SK-N-SH treated with all-trans-retinoic acid at 6 μM for 48 hours (cell line): Measurements from ENCODE around the gene NFE2L1.

Experiments
- ATAC-seq: fragments of 200-7000 bp; cut with Tn5 transposase; 3 replicates; pipeline ENCODE4 v1.9.1; 2020; ENCODE audit warnings: mild to moderate bottlenecking, moderate library complexity
- ARNTL ChIP-seq: fragments of 450-650 bp; formaldehyde crosslinking; IDR thresholded peaks from 2 replicates; pipeline ENCODE4 v1.5.0; 2020; ENCODE audit warnings: low read depth, mild to moderate bottlenecking, moderate library complexity, borderline replicate concordance
- BACH2 ChIP-seq: fragments of 250-450 bp; sonication (Bioruptor Pico); IDR thresholded peaks from 2 replicates; pipeline ENCODE4 v1.9.0; 2021; ENCODE audit warnings: mild to moderate bottlenecking, borderline replicate concordance
- CSDC2 ChIP-seq: fragments of 250-450 bp; sonication (Bioruptor Pico); IDR thresholded peaks from 2 replicates; pipeline ENCODE4 v1.5.0; 2020; ENCODE audit warnings: mild to moderate bottlenecking, moderate library complexity
- ESRRG ChIP-seq: fragments of 250-450 bp; sonication (Bioruptor Pico); IDR thresholded peaks from 2 replicates; pipeline ENCODE4 v1.6.1; 2021; ENCODE audit warnings: mild to moderate bottlenecking
- GLIS3 ChIP-seq: fragments of 250-450 bp; sonication (Bioruptor Pico); IDR thresholded peaks from 2 replicates; pipeline ENCODE4 v1.5.0; 2020; ENCODE audit warnings: mild to moderate bottlenecking, moderate library complexity
- ISL1 ChIP-seq: fragments of 250-450 bp; sonication (Bioruptor Pico); IDR thresholded peaks from 2 replicates; pipeline ENCODE4 v2.1.2; 2022; ENCODE audit warnings: mild to moderate bottlenecking, moderate library complexity
- OSR1 ChIP-seq: fragments of 250-450 bp; sonication (Bioruptor Pico); IDR thresholded peaks from 2 replicates; pipeline ENCODE4 v1.8.0; 2022; ENCODE audit warnings: moderate library complexity, mild to moderate bottlenecking, inconsistent platforms
- PPARA ChIP-seq: fragments of 250-450 bp; sonication (Bioruptor Pico); IDR thresholded peaks from 2 replicates; pipeline ENCODE4 v1.5.0; 2020; ENCODE audit warnings: mild to moderate bottlenecking, borderline replicate concordance
- RARB ChIP-seq: fragments of 250-450 bp; sonication (Bioruptor Pico); IDR thresholded peaks from 2 replicates; pipeline ENCODE4 v1.8.0; 2021; ENCODE audit warnings: mild to moderate bottlenecking, moderate library complexity
- SNAI2 ChIP-seq: fragments of 250-450 bp; sonication (Bioruptor Pico); IDR thresholded peaks from 2 replicates; pipeline ENCODE4 v1.5.0; 2020; ENCODE audit warnings: mild to moderate bottlenecking, moderate library complexity
- TCF4 ChIP-seq: fragments of 250-450 bp; sonication (Bioruptor Pico); IDR thresholded peaks from 2 replicates; pipeline ENCODE4 v1.8.0; 2021; ENCODE audit warnings: mild to moderate bottlenecking, moderate library complexity, borderline replicate concordance
- TOX ChIP-seq: fragments of 250-450 bp; sonication (Bioruptor Pico); IDR thresholded peaks from 2 replicates; pipeline ENCODE4 v1.8.0; 2021; ENCODE audit warnings: mild to moderate bottlenecking, moderate library complexity, borderline replicate concordance
- ZC3H10 ChIP-seq: fragments of 250-450 bp; sonication (Bioruptor Pico); IDR thresholded peaks from 2 replicates; pipeline ENCODE4 v1.5.1; 2021; ENCODE audit warnings: mild to moderate bottlenecking, moderate library complexity
- ZFP3 ChIP-seq: fragments of 250-450 bp; sonication (Bioruptor Pico); IDR thresholded peaks from 2 replicates; pipeline ENCODE4 v1.5.0; 2020; ENCODE audit warnings: mild to moderate bottlenecking, moderate library complexity
- ZFP30 ChIP-seq: fragments of 450-650 bp; formaldehyde crosslinking; IDR thresholded peaks from 2 replicates; pipeline ENCODE4 v1.5.0; 2022; ENCODE audit warnings: mild to moderate bottlenecking, moderate library complexity
- ZNF565 ChIP-seq: fragments of 450-650 bp; formaldehyde crosslinking; conservative IDR thresholded peaks from 2 replicates; pipeline ENCODE4 v1.5.0; 2020; ENCODE audit warnings: low read depth, mild to moderate bottlenecking, moderate library complexity
- ZNF70 ChIP-seq: fragments of 450-650 bp; formaldehyde crosslinking; IDR thresholded peaks from 2 replicates; pipeline ENCODE4 v1.5.0; 2020; ENCODE audit warnings: mild to moderate bottlenecking, moderate library complexity
- ZNF8 ChIP-seq: fragments of 450-650 bp; formaldehyde crosslinking; IDR thresholded peaks from 2 replicates; pipeline ENCODE4 v1.5.0; 2020; ENCODE audit warnings: mild to moderate bottlenecking, moderate library complexity
- TF ChIP-seq, protein P1 (sequence below): fragments of 250-450 bp; sonication (Bioruptor Pico); IDR thresholded peaks from 2 replicates; pipeline ENCODE4 v1.5.1; 2021; ENCODE audit warnings: mild to moderate bottlenecking, moderate library complexity
- TF ChIP-seq, protein P2 (sequence below): fragments of 250-450 bp; sonication (Bioruptor Pico); IDR thresholded peaks from 2 replicates; pipeline ENCODE4 v1.5.1; 2020; ENCODE audit warnings: low read depth, mild to moderate bottlenecking, moderate library complexity
- TF ChIP-seq, protein P3 (sequence below): fragments of 250-450 bp; sonication (Bioruptor Pico); IDR thresholded peaks from 2 replicates; pipeline ENCODE4 v1.8.0; 2021; ENCODE audit warnings: low read depth, mild to moderate bottlenecking, moderate library complexity, borderline replicate concordance
- TF ChIP-seq, protein P4 (sequence below): fragments of 250-450 bp; sonication (Bioruptor Pico); IDR thresholded peaks from 2 replicates; pipeline ENCODE4 v1.8.0; 2020; ENCODE audit warnings: mild to moderate bottlenecking, moderate library complexity, borderline replicate concordance
- TF ChIP-seq, protein P5 (sequence below): fragments of 250-450 bp; sonication (Bioruptor Pico); IDR thresholded peaks from 2 replicates; pipeline ENCODE4 v1.5.0; 2020; ENCODE audit warnings: mild to moderate bottlenecking, moderate library complexity

Gene NFE2L1

GRCh38 chr17:48028736-48029135 lies 19.4 kb upstream of the NFE2L1 start:
- no peak for ATAC-seq
- TF ChIP-seq PPARA (CRISPR knock-in tag) (no peak), ZFP3 (no peak), SNAI2 (no peak), RARB (CRISPR knock-in tag) (no peak), TOX (CRISPR knock-in tag) (no peak), ZNF8 (CRISPR knock-in tag) (no peak), ZFP30 (CRISPR knock-in tag) (no peak), ESRRG (no peak), GLIS3 (CRISPR knock-in tag) (no peak), TCF4 (no peak), ISL1 (CRISPR knock-in tag) (no peak), ZNF70 (CRISPR knock-in tag) (no peak), BACH2 (no peak), ARNTL (no peak), ZC3H10 (no peak)
- TF ChIP-seq, protein P1, sequence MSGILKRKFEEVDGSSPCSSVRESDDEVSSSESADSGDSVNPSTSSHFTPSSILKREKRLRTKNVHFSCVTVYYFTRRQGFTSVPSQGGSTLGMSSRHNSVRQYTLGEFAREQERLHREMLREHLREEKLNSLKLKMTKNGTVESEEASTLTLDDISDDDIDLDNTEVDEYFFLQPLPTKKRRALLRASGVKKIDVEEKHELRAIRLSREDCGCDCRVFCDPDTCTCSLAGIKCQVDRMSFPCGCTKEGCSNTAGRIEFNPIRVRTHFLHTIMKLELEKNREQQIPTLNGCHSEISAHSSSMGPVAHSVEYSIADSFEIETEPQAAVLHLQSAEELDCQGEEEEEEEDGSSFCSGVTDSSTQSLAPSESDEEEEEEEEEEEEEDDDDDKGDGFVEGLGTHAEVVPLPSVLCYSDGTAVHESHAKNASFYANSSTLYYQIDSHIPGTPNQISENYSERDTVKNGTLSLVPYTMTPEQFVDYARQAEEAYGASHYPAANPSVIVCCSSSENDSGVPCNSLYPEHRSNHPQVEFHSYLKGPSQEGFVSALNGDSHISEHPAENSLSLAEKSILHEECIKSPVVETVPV (CRISPR knock-in tag): no peak
- TF ChIP-seq, protein P2, sequence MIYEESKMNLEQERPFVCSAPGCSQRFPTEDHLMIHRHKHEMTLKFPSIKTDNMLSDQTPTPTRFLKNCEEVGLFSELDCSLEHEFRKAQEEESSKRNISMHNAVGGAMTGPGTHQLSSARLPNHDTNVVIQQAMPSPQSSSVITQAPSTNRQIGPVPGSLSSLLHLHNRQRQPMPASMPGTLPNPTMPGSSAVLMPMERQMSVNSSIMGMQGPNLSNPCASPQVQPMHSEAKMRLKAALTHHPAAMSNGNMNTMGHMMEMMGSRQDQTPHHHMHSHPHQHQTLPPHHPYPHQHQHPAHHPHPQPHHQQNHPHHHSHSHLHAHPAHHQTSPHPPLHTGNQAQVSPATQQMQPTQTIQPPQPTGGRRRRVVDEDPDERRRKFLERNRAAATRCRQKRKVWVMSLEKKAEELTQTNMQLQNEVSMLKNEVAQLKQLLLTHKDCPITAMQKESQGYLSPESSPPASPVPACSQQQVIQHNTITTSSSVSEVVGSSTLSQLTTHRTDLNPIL: no peak
- TF ChIP-seq, protein P3, sequence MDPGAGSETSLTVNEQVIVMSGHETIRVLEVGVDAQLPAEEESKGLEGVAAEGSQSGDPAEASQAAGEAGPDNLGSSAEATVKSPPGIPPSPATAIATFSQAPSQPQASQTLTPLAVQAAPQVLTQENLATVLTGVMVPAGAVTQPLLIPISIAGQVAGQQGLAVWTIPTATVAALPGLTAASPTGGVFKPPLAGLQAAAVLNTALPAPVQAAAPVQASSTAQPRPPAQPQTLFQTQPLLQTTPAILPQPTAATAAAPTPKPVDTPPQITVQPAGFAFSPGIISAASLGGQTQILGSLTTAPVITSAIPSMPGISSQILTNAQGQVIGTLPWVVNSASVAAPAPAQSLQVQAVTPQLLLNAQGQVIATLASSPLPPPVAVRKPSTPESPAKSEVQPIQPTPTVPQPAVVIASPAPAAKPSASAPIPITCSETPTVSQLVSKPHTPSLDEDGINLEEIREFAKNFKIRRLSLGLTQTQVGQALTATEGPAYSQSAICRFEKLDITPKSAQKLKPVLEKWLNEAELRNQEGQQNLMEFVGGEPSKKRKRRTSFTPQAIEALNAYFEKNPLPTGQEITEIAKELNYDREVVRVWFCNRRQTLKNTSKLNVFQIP: no peak
- TF ChIP-seq, protein P4, sequence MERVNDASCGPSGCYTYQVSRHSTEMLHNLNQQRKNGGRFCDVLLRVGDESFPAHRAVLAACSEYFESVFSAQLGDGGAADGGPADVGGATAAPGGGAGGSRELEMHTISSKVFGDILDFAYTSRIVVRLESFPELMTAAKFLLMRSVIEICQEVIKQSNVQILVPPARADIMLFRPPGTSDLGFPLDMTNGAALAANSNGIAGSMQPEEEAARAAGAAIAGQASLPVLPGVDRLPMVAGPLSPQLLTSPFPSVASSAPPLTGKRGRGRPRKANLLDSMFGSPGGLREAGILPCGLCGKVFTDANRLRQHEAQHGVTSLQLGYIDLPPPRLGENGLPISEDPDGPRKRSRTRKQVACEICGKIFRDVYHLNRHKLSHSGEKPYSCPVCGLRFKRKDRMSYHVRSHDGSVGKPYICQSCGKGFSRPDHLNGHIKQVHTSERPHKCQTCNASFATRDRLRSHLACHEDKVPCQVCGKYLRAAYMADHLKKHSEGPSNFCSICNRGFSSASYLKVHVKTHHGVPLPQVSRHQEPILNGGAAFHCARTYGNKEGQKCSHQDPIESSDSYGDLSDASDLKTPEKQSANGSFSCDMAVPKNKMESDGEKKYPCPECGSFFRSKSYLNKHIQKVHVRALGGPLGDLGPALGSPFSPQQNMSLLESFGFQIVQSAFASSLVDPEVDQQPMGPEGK (CRISPR knock-in tag): no peak
- TF ChIP-seq, protein P5, sequence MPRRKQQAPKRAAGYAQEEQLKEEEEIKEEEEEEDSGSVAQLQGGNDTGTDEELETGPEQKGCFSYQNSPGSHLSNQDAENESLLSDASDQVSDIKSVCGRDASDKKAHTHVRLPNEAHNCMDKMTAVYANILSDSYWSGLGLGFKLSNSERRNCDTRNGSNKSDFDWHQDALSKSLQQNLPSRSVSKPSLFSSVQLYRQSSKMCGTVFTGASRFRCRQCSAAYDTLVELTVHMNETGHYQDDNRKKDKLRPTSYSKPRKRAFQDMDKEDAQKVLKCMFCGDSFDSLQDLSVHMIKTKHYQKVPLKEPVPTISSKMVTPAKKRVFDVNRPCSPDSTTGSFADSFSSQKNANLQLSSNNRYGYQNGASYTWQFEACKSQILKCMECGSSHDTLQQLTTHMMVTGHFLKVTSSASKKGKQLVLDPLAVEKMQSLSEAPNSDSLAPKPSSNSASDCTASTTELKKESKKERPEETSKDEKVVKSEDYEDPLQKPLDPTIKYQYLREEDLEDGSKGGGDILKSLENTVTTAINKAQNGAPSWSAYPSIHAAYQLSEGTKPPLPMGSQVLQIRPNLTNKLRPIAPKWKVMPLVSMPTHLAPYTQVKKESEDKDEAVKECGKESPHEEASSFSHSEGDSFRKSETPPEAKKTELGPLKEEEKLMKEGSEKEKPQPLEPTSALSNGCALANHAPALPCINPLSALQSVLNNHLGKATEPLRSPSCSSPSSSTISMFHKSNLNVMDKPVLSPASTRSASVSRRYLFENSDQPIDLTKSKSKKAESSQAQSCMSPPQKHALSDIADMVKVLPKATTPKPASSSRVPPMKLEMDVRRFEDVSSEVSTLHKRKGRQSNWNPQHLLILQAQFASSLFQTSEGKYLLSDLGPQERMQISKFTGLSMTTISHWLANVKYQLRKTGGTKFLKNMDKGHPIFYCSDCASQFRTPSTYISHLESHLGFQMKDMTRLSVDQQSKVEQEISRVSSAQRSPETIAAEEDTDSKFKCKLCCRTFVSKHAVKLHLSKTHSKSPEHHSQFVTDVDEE (CRISPR knock-in tag): no peak

GRCh38 chr17:48030531-48030930 lies 17.6 kb upstream of the NFE2L1 start:
- no peak for TF ChIP-seq PPARA (CRISPR knock-in tag)
- TF ChIP-seq, protein P3: no peak
- no peak for TF ChIP-seq GLIS3 (CRISPR knock-in tag)
- no peak for TF ChIP-seq ESRRG
- no peak for TF ChIP-seq BACH2
- TF ChIP-seq SNAI2: no peak
- TF ChIP-seq ZNF565 (CRISPR knock-in tag): no peak
- TF ChIP-seq ZFP3: no peak
- no peak for TF ChIP-seq ZC3H10
- TF ChIP-seq, protein P4 (CRISPR knock-in tag): no peak
- no peak for TF ChIP-seq ZFP30 (CRISPR knock-in tag)
- TF ChIP-seq ZNF8 (CRISPR knock-in tag): no peak
- TF ChIP-seq ISL1 (CRISPR knock-in tag): no peak
- TF ChIP-seq ZNF70 (CRISPR knock-in tag): no peak
- TF ChIP-seq, protein P5 (CRISPR knock-in tag): no peak
- no peak for TF ChIP-seq CSDC2 (CRISPR knock-in tag)
- TF ChIP-seq OSR1: no peak
- ATAC-seq: no peak
